IMR-90 (cell line): ENCODE data around the gene FGD5.

ENCODE experiments used
- FOS ChIP-seq: fragments of 150-350 bp; IDR thresholded peaks from 2 replicates; pipeline ENCODE4 v1.6.1; 2016; ENCODE audit warnings: low read depth, low read length
- TF ChIP-seq, protein P1 (sequence below): conservative IDR thresholded peaks from 2 replicates; pipeline ENCODE4 v1.5.1; 2012; ENCODE audit warnings: mild to moderate bottlenecking, low read depth, low read length, improper control_type of control experiment

DNA sequence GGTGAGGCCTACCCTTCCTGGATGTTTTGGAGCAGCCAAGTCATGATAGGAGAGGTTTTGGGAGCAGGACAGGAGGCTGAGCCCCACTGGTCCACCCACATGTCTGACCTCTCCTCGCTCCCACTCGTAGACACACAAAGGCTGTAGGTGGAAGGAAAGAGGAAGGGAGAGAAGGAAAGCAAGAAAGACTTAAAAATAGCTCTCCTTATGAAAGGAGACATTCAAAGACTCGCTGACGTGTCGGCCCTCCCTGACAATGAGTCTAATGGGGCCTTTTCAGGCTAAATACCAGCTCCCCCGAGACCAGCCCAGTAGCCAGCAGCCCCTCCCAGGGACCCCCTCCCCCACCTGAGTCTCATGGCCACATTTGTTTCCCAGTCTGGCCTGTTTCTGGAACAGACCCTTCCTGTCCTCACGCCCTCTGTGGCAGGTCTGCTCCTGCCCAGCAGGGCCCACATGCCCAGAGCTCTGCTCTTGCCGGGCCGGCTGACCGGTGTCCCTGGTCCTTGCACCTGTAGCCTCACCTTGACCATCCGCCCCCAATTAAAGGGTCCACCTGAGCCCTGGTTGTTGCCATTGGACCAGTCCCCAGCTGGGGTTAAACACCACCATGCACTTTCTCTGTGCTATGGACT, 49.3 kb downstream of the FGD5 start:
- TF ChIP-seq, protein P1, sequence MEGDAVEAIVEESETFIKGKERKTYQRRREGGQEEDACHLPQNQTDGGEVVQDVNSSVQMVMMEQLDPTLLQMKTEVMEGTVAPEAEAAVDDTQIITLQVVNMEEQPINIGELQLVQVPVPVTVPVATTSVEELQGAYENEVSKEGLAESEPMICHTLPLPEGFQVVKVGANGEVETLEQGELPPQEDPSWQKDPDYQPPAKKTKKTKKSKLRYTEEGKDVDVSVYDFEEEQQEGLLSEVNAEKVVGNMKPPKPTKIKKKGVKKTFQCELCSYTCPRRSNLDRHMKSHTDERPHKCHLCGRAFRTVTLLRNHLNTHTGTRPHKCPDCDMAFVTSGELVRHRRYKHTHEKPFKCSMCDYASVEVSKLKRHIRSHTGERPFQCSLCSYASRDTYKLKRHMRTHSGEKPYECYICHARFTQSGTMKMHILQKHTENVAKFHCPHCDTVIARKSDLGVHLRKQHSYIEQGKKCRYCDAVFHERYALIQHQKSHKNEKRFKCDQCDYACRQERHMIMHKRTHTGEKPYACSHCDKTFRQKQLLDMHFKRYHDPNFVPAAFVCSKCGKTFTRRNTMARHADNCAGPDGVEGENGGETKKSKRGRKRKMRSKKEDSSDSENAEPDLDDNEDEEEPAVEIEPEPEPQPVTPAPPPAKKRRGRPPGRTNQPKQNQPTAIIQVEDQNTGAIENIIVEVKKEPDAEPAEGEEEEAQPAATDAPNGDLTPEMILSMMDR = no peak
- TF ChIP-seq FOS = no peak
